T-helper 2 cell (primary cell): ENCODE data around the gene MOCS1.

Source experiments
- DNase-seq, 5 experiments: peaks; one replicate each; pipeline versions ENCODE4 v3.0.0 to v3.0.0-alpha.2; 2012 to 2022

MOCS1 gene

DNA sequence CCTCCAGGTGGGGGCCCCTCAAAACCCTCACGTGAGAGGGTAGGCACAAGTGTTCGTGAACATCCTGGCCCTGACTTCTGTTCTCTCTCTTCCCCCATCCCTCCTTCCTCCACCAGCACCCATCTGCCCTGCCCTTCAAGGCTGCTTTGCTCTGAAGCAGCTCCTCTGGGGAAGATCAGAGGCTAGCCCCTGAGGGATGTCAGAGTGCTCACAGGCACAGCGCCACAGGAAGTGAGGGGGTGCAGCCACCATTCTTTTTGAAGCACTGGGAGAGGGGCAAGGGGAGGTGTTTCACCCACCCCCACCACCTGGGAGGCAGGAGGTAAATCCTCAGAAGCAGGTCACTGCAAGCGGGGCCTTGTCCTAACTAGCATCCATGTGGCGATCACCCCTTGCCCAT is 11.4 kb downstream of the MOCS1 start:
- no peak for DNase-seq

DNA sequence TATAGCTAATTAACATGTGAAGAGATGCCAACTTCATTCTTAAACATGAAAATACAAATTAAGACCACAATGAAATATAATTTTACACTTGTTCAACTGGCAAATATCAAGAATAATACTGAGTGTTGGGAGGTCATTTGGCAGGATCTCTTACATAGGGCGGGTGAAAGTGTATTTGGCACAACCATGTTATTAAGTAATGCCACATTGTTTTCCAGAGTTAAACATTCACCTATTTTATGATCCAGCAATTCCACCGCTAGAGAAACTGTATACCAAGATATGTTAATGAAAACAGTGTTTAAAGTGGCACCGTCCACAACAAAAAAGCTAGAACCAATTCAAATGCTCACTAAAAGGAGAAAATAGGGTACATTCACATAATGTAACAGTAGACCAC is 14.1 kb downstream of the MOCS1 start:
- no peak for DNase-seq

DNA sequence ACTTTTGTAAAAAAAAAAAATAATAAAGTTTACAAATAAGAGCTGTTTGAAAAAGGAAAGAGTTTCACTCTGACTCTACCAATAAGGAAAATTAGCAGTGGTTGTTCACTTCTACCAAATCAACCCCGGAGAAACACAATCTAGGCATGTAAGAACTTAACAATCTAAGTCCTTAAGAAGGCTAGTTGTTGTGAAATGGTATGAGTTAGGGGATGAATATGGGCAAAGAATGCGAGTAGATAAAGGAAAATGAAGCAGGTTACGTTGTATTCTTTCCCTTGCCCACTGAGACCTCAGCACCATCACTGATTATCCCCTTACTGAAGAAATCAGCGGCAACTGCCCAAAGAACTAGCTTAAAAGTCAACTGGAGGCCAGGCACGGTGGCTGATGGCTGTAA is 15.4 kb downstream of the MOCS1 start:
- no peak for DNase-seq

DNA sequence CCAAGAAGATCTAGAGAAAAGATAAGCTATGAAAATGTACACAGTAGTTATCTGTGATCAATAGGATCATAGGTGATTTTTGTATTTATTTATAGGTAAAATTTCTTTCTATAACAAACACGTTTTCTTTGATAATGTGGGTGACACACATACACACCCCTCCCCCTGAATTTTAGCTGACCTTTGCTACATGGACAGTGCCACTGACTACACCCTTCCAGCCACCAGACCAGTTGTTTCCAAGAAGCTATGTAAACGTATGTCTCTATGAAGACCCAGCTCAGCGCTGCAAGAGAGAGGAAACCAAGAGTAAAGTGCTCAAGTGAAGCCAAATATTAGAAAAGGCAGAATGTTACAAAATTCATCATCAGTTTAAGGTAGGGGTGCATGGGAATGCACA is 16.3 kb downstream of the MOCS1 start:
- no peak for DNase-seq

DNA sequence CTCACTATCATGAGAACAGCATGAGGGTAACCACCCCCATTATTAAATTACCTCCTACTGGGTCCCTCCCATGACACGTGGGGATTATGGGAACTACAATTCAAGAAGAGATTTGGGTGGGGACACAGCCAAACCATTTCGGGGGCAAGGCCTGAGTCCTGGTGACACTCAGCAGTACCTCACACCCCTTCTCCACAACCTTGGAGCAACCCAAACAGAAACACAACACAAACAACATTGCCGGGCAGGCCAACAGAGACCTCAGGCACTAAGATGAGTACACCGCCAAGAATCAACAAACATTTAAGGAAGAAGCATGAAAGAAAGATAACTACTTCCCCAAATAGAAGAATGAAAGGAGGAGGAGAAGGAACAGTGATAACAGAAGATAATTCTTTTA is 16.9 kb downstream of the MOCS1 start:
- no peak for DNase-seq

DNA sequence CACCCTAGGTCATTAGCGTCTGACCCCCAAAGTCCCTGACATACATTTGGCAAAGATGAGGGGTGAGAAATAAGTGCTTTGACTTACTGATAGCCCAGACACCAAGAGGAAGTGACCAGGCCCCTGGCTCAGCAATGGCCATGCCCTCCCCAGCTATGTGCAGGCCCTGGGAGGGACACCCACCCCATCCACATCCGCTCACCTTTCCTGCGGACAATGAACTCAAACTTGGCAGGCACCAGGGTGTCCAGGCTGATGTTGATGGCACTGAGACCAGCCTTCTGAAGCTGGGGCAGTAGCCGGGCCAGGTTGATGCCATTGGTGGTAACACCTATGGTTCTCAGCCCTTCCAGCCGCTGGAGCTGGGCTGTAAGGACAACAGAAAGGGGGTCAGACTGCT is 18.4 kb downstream of the MOCS1 start:
- DNase-seq: no peak

DNA sequence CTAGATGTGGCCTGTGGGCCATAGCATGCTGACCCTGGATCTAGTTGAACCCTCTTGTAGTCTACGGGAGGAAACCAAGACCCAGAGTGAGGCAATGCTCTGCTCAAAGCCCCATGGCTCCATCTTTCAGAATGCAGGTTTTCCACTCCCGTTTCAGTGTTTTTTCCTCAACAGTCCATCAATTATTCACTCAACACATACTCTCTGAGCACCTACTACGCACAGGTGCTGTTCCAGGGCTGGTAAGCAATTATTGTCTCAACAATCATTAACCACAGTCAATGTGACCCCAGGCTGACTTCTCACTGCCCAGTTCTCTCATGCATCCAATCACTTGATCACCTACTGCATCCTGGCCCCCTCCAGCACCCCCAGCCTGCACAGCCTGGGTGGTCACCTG is 20.0 kb downstream of the MOCS1 start:
- no peak for DNase-seq

DNA sequence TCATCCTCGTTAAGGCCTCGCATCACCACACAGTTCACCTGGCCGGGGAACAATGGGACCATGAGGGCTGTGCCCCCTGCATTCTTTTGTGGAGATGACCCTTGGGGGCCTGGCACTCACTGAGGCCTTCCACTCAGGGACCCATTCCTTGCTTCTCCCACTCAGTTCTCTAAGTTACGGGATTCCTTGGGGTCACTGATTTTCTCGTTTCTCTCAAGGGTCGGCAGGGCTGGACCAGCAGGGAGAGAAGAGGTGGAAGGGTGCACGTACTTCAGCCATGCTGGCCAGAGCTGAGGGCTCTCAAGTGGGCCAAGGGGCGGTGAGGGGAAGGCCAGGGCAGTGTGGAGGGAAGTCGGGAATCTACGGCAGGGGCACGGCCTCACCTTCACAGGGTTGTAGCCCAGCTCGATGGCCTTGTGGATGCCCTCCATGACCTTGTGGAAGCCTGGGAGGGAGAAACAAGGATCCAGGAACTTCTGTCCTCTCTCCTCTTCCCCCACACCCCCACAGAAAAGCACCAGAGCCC is 20.8 kb downstream of the MOCS1 start:
- DNase-seq: no peak

DNA sequence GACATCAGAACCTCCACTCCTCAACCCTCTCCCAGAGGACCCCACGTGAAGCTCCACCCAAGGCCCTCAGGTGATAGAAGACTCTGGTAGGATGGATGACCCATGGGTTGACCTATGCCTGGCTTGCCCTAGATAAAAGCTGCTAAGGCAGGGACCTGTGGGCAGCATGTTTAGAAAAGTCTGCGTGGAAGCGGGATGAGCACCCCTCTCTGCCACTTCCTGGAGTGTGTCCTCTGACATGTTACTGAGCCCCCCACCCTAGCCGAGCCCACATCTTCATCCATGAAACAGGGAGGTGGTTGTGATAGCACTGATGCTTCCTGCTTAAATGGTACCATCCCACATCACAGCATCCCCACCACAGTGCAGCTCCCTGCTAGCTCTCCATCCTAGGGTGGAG is 21.8 kb downstream of the MOCS1 start:
- DNase-seq: no peak

DNA sequence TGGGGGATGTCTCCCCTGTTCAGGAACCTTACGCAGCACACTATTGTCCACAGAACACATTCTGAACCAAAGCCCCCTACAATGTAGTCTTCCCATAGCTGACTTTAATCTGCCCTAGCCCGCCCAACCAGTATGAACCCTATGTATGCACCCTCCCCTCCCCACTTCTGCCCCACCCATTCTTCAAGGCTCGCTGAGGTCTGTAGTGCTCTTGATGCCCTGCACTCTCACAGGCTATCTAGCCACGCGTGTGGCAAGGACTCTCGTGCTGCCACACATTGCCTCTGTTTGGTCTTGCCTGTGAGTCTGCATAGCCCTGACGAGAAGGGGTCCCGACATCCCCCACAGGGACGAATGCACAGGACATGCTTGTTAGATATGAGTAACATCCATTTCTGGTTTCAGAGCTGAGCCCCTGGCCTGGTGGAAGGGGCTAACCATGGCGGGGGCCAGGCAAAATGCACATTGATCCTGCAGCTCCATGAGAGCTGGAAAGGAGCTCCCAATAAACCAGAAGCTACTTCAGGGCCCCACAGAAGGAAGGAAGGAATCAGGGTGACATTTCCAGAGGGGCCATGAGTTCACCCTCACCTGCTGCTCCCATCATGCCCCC is 22.6 kb downstream of the MOCS1 start:
- no peak for DNase-seq

DNA sequence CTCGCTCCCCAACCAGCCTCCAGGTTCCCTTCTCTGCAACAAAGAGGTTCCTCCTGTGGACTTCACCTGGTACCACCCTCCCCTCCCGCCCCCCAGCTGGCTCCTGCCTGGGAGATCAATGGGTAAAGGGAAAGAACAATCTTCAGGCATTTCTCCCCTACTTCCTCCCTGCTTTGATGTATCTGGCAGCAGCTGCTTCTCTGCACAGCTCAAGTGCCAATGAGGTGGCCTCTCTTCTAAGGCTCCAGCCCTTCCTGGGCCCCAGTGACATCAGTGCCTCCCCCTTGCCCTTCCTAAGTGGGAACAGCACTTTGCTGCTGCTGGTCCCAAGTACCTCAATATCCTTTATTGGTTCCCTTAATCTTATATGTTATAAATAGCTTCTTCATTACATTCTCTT is 23.5 kb downstream of the MOCS1 start:
- no peak for DNase-seq

DNA sequence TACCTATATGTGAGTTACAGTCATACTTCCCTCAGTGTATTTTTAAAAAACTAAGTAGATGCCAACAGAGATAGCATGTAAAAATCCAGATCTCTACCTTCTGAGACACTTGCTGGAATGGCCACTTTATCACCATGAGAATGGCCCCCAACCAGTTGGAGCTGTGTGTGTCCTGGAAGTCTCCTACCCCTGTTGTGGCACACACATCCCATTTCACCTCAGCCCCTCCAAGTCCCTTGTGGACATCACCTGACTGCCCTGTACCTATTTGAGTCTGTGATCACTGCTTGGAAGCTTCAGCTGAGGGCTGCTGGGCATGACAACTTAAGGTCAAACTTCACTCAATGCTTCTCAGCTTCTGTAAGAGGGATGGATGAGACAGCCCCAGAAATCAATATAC is 24.1 kb downstream of the MOCS1 start:
- DNase-seq: no peak

DNA sequence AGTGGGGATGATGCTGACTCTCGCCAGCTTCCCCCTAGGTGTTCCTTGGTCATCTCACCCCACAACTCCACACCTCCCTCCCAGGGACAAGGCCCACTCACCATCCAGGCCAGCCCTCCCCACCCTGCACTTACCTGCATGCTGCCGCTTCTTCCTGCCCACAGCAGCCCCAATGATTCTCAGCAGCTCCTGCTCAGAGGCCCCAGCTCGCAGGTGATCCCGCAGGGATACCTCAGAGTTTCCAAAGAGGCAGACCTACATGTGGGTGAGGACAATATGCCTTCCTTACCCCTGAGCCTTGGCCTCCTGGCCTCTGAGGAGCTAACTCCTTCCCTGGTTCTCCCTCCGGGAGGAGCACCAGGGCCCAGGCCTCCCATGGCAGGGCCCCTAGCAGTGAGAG is 24.6 kb downstream of the MOCS1 start:
- no peak for DNase-seq

DNA sequence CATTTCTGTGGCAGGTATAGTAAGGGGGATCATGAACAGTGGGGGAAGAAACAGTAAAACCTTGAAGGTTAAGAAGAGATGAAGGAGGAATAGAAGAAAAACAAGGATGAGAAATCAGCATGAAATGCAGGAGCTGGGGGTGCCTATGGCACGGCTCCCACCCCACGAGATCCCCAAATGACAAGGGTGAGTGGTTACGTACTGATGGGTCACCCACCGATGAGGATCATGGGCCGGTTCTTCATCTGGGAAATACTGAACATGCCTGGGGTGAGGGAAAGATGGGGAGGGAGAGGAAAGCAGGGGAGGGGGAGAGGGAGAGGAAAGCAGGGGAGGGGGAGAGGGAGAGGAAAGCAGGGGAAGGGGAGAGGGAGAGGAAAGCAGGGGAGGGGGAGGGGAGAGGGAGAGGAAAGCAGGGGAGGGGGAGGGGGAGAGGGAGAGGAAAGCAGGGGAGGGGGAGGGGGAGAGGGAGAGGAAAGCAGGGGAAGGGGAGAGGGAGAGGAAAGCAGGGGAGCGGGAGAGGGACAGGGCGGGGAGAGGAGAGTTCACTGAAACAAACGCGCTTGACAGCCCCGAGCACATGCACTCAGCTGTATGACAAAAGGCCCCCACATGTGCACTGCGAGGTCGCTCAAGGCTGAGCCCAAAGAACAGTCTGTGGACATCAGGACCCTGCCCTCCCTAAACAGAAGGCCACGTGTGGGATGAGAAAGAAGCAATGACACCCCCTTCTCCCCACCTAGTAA is 25.3 kb downstream of the MOCS1 start:
- DNase-seq: no peak

DNA sequence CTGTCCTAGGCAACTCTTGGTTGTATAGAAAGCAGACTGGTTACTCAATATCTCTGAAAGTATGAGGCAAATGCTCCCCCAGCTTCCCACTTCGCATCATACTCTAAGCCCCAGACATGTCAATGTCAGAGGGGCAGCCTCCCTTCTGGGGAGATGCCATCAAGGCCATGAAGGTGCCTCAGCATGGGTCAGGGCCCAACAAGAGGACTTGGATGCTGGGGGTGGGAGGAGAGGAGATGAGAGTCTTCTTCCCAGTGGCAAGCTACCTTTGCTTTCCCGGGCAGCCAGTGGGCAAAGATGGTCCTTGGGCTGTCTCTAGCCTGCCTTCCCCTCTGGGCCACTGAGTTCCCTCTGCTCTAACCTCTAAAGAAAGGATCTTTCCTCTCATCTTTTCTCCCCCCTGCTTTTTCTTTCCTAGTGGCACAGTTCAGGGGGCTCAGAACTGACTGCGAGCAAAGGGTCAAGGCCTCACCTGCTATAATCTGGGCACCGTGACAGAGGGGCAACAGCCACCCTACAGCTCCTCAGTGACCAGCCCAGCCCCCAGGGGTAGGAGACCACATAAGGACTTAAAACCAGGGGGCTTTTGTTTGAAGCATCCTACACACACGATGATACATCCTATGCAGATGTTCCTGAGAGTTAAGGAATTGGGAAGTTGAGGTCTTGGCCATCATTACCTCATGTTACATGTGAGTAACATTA is 26.2 kb downstream of the MOCS1 start:
- DNase-seq: no peak

DNA sequence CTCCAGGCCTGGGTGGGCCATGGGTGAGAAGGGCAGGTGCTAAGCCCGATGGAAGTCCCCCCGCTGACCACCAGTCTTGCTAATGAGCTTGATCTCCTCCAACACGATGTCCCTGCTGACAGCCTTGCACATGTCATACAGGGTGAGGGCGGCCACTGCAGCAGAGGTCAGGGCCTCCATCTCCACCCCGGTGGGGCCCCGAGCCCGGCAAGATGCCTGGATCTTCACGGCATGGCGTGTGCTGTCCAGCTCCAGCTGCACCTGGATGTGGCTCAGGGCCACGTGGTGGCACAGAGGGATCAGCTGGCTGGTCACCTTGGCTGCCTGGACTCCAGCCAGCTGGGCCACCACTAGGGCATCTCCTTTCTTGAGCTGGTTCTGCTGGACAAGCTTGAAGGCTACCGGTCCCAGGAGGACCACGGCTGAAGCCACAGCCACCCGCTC is 27.9 kb downstream of the MOCS1 start:
- no peak for DNase-seq

DNA sequence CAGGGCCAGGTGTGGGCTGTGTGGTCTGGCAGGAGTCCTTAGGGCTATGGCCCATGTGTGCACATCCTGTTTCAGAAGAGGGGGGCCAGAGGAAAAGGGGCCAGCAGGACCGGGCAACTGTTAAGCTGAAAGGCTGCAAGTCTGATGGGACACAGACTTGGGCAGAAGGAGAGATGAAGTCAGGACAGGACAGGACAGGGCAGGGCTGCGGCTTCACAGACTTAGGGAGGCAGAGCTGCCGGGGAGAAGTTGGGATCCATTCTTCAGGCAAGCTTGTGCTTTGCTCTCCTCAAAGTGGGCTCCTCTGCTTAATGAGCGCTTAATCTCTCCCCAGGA is 28.7 kb downstream of the MOCS1 start:
- DNase-seq: no peak

DNA sequence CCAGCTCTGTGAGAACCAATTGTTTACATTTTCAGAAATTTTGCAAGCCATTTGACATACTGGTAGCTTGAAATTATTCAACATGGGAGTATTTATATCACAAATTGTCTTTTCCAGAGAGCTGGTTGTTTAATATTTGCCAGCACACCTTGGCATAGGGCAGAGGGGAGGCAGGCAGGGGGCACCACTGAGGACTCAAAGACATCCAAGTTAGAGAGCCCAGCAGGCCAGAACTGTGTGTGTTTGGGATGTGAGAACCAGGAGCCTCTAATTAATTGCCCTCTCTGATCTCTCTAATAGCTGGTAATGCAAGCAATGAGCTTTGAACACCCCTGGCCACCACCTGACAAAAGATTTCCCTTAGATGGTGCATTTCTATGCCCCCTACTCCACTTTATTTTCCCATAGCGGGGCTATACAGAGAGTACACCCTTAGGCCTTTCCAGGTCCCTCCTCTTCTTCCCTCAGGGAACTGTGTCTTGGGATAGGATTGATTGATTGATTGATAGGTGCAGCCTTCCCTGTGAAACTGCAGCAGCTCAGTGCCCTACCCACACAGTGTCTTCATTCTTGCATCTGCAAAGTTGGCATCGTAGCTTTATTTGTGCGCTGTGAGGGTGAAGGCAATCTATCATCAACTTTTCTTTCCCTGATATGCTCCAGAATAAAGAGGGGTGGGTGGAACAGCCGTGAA is 29.2 kb downstream of the MOCS1 start:
- DNase-seq: no peak

DNA sequence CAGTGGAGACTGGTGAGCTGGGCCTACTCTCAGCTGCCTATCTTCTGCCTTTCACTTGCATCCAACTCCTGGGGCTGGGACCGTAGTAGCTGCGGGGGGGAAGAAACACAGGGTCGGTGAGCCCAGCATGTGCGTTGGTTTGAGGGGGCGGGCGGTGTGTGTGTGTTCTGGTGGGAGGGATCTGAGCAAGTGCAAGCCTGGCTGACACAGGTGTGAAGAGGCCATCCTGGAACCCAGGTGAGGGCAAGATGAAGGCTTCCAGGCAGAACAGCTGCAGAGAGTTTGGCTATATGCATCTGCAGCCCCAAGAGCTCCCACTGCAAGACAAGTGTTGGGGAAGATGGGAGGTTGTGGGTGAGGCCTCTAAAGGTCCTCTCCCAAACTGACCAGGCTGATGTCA is 30.6 kb downstream of the MOCS1 start:
- no peak for DNase-seq

DNA sequence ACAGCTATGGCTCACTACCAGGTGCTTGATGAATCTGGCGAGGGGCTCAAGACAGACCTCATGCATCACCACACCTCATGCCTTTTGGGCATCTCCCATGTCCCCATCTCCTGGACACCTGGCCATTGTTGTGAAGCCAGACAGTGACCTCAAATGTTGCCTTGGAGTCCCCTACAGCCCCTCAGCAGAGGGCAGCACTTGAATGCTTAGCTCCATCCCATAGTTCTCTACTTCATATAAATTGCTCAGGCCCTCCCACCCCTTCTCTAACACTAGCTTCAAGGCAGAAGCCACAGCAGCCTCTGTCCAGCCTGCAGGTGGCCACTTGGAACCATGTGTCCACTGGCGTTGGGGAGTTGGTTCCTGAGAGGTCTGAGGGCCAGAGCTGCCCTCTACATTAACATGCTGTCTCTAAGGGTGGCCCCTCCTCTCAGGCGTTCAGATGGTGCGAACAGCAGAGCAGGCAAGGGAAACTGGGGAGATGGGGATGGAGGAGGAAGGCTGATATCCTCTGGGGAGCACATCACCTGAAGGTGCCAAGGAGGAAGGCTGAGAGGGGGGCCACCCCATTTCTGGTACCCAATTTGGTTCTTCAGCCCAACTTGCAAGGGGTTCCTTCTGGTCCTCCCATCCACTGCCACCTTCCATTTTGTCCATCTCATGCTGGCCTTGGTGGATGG is 31.3 kb downstream of the MOCS1 start:
- no peak for DNase-seq

DNA sequence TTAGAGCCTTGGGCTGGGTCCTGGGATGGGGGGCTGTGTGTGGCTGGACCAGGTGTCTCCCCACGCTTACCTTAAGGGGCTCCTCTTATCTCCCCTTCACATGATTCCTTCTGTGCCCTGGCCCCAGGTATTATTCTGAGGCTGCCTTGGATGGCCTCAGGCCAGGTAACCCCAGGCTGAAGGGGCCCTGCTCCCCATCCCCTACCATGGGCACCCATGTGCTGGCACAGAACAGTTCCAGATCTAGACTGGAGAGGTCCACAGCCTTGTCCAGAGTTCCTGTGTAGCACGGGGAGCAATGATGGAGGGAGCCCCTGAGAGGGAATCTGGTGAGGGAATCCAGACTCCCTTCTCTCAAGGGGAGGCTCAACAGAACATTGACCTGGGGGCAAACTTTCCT is 32.1 kb downstream of the MOCS1 start:
- no peak for DNase-seq

DNA sequence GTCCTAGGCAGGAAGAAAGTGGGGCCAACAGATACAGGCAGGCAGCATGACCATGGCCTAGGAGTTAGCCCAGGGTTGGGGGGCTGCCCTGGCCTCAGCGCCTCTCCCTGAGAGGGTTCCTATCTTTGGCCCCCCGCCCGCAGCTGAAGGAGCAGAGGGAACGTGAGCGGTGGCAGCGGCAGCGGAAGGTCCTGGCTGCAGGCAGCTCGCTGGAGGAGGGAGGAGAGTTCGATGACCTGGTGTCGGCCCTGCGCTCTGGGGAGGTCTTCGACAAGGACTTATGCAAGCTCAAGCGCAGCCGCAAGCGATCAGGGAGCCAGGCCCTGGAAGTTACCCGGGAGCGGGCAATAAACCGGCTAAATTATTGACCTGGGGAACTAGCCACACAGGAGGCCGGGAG is 32.6 kb downstream of the MOCS1 start:
- DNase-seq: no peak

DNA sequence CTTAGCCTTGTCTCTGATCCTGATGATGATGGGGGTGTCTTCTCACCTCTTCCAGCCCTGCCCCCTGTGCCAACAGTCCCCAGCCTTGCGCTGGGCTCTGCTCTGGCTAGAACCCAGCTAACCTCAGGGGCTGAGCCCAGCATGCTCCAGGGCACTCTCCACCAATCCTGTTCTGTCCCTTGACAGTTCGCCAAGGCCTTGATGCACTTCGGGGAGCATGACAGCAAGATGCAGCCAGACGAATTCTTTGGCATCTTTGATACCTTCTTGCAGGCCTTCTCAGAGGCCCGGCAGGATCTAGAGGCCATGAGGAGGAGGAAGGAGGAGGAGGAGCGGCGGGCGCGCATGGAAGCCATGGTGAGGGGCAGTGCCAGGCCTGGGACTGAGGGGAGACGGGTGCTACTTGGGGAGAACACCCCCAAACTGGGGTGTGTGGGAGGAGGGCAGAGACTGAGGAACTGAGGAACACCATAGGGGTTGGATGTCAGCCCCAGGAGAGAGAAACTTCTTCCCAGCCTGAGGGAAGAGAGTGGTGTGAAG is 33.1 kb downstream of the MOCS1 start:
- DNase-seq: no peak
